ENCODE measurements around the gene CORO2A. TPM values are rescaled to one million over a fixed set of nuclear protein-coding genes. Genes with fewer than 3 reads are reported as not detected.

CORO2A gene
- total and polyA plus RNA-seq, 2 of the 8 experiments (the other 6 are each of a cell fraction or from before 2014, with no cell fraction given) = 13.7 to 27.9 TPM

DNA sequence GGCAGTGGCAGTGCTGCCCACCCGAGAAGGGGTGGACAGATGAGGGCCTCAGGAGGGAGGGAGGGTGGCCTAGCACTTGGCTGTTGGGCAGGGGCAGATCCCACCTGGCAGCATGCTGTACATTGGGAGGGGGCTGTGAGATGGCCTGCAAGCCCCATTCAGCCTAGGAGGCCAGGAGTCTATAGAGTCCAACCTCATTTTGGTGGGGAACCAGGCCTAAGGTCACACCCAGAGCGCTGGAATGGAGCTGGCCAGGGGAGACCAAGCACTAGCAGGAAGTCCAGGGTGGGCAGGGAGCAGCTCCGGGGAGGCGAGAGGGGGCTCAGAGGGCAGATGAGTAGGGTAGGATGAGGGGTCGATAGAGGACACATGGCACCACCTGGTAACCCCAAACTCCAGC is 96.3 kb downstream of the CORO2A start:
- Histone ChIP-seq H3K14ac (ENCODE audit: insufficient read length) (no peak overlapping the region), H2BK120ac (replicated peaks; ENCODE audit: low read depth, low read length) (no peak overlapping the region), H2BK5ac (ENCODE audit: low read depth, low read length) (no peak overlapping the region), H3K56ac (replicated peaks; ENCODE audit: insufficient read length, low read depth, low read length) (no peak overlapping the region), H4K91ac (replicated peaks; ENCODE audit: insufficient read length, low read length) (no peak overlapping the region), H3K79me2 (ENCODE audit: control insufficient read depth in 1 of 2, insufficient read depth in 2 of 2, low read length in 2 of 2) (no peaks in the 10 kb centered on the region), H4K8ac (ENCODE audit: extremely low read depth, insufficient read depth, low read length) (no peak overlapping the region), H3K36me3 (ENCODE audit: control insufficient read depth in 2 of 4, insufficient read depth in 4 of 4, low read length in 3 of 4) (peaks cover 0 to 3% (median 0%) of the 10 kb centered on the region in 4 experiments; a peak in 2 of 8 replicates), H3K18ac (ENCODE audit: extremely low read depth, low read length) (no peak overlapping the region; the same call in 1 of the 2 replicates), H2BK15ac (ENCODE audit: low read length) (0 out of 2 replicates have a peak overlapping the region, but pooled peaks have one; percentile 46), H2BK12ac (ENCODE audit: low read depth, low read length) (no peak overlapping the region), H3K23me2 (ENCODE audit: low read depth, low read length) (0 out of 2 replicates have a peak, but pooled peaks cover 3% of the 10 kb centered on the region), H3K4me2 (ENCODE audit: insufficient read depth in 1 of 2, low read depth in 2 of 2, low read length in 2 of 2) (no peak overlapping the region), H4K20me1 (replicated peaks in 1 of 2; ENCODE audit: control insufficient read depth in 1 of 2, insufficient read depth in 2 of 2, low read length in 2 of 2) (peaks cover 0 to 2% of the 10 kb centered on the region in 2 experiments), H3K27me3 (replicated peaks in 1 of 4; ENCODE audit: control insufficient read depth in 3 of 4, extremely low read depth in 1 of 4, insufficient read depth in 3 of 4, low read length in 3 of 4) (no peaks in the 10 kb centered on the region), H3K4me1 (replicated peaks in 1 of 4; ENCODE audit: control insufficient read depth in 3 of 4, insufficient read depth in 4 of 4, low read length in 3 of 4) (peaks cover 2 to 8% (median 5%) of the 10 kb centered on the region in 4 experiments; a peak in 6 of 7 replicates), H3K9ac (replicated peaks in 1 of 4; ENCODE audit: extremely low read depth in 1 of 4, low read depth in 3 of 4, low read length in 3 of 4) (no peak overlapping the region), H2AFZ (ENCODE audit: low read length) (no peak overlapping the region), H2BK20ac (ENCODE audit: low read length) (no peak overlapping the region), H3K4ac (replicated peaks; ENCODE audit: insufficient read length, low read depth, low read length) (no peak overlapping the region), H3K27ac (ENCODE audit: low read depth, low read length) (no peak overlapping the region), H2AK5ac (ENCODE audit: low read depth, low read length) (no peak overlapping the region), H3K4me3 (ENCODE audit: extremely low read depth in 1 of 4, insufficient read depth in 2 of 4, low read depth in 3 of 4, low read length in 4 of 4) (no peak overlapping the region), H3K9me3 (ENCODE audit: insufficient read depth in 2 of 2, low read depth in 1 of 2, low read length in 1 of 2) (no peaks in the 10 kb centered on the region), H3K79me1 (ENCODE audit: low read depth, low read length) (no peaks in the 10 kb centered on the region), H3K23ac (ENCODE audit: insufficient read length) (no peak overlapping the region), H4K5ac (ENCODE audit: insufficient read length, low read depth, low read length) (no peak overlapping the region)
- whole genome bisulfite sequencing, 2 experiments (ENCODE audit: extremely low coverage in 1 of 2, insufficient coverage in 1 of 2, insufficient read length in 1 of 2, insufficient replicate concordance in 2 of 2, low coverage in 1 of 2, low lambda C conversion rate in 2 of 2, missing lambda C conversion rate in 1 of 2) = 87% methylated on average over 5 of the region's 5 CpGs; no CpG with 5 or more reads in 1 of the 2 experiments
- ChIA-PET CTCF (ENCODE audit: partially characterized antibody) (interaction anchor here (1.4 to 1.9 kb wide), 2 partner anchors 9 to 47 kb away, joined by 5 to 6 read pairs; no protein-coding TSS in a partner anchor), POLR2A (ENCODE audit: partially characterized antibody) (interaction anchor here (1.1 kb wide), 2 partner anchors 13 to 14 kb away, joined by 3 read pairs; no protein-coding TSS in a partner anchor)
- no peak for FAIRE-seq
- DNase-seq (ENCODE audit: low read depth in 1 of 2, low spot score in 2 of 2) = no peak
- TF ChIP-seq CTBP2 (IDR thresholded peaks at IDR 0.05; ENCODE audit: borderline replicate concordance, insufficient read depth, insufficient read length, low read length) (no peak), RBBP5 (IDR thresholded peaks at IDR 0.05; ENCODE audit: borderline replicate concordance, low read depth, low read length) (no peak)
